ENCODE data around the gene A1CF. TPM values are rescaled to one million over a fixed set of nuclear protein-coding genes. Genes with fewer than 3 reads are reported as not detected.

A1CF gene
- total RNA-seq, 3 donors from 2014 or later (not counting 1 experiment from before 2014, with no cell fraction given) = not detected

- Mint-ChIP-seq H3K4me1 (no peaks in the 10 kb centered on the region), H3K36me3 (no peaks in the 10 kb centered on the region), H3K9me3 (no peaks in the 10 kb centered on the region), H3K27me3 (ENCODE audit: low read depth in 2 of 2) (peaks cover 2 to 13% of the 10 kb centered on the region in 2 donors), H3K4me3 (no peak overlapping the region), H3K27ac (no peak overlapping the region)
- no peak for ATAC-seq
- H3K27me3 ChIP-seq (ENCODE audit: control insufficient read depth, insufficient read depth, low read length) = peaks cover 2% of the 10 kb centered on the region
- H3K36me3 ChIP-seq (ENCODE audit: control insufficient read depth, insufficient read depth, low read length) = no peaks in the 10 kb centered on the region
- no peaks in the 10 kb centered on the region for H3K9me3 ChIP-seq (ENCODE audit: control insufficient read depth, insufficient read depth, low read length)
- intact Hi-C loops (cut with micrococcal nuclease) = no loop called here
- no peaks in the 10 kb centered on the region for H3K4me1 ChIP-seq (ENCODE audit: control insufficient read depth, insufficient read depth, low read length)
- DNase-seq = no peak
- H3K27ac ChIP-seq (ENCODE audit: low read length) = no peak overlapping the region
- H3K4me3 ChIP-seq (ENCODE audit: low read length) = no peak overlapping the region
- TF ChIP-seq CTCF (IDR thresholded peaks at IDR 0.05) = no peak
- WGBS (ENCODE audit: insufficient coverage) = 92% methylated on average over 4 of the region's 5 CpGs
Measured at GRCh38 chr10:50874723-50875122, 10.7 kb downstream of the A1CF start.

- DNase-seq (no peak), ATAC-seq (no peak)
- H3K4me1 Mint-ChIP-seq = no peaks in the 10 kb centered on the region
- Histone ChIP-seq H3K4me1 (ENCODE audit: control insufficient read depth, insufficient read depth, low read length) (no peaks in the 10 kb centered on the region), H3K36me3 (ENCODE audit: control insufficient read depth, insufficient read depth, low read length) (no peaks in the 10 kb centered on the region), H3K27ac (ENCODE audit: low read length) (no peak overlapping the region), H3K9me3 (ENCODE audit: control insufficient read depth, insufficient read depth, low read length) (no peaks in the 10 kb centered on the region), H3K27me3 (ENCODE audit: control insufficient read depth, insufficient read depth, low read length) (peaks cover 2% of the 10 kb centered on the region), H3K4me3 (ENCODE audit: low read length) (no peak overlapping the region)
- peaks cover 19 to 22% of the 10 kb centered on the region in 2 donors for H3K27me3 Mint-ChIP-seq (ENCODE audit: low read depth in 2 of 2)
- 69% methylated on average over 2 of the region's 2 CpGs for WGBS (ENCODE audit: insufficient coverage)
- H3K4me3 Mint-ChIP-seq = no peak overlapping the region
- H3K36me3 Mint-ChIP-seq = no peaks in the 10 kb centered on the region
- H3K9me3 Mint-ChIP-seq = no peaks in the 10 kb centered on the region
- intact Hi-C loops (cut with micrococcal nuclease) = no loop called here
- no peak overlapping the region for H3K27ac Mint-ChIP-seq
- TF ChIP-seq CTCF (IDR thresholded peaks at IDR 0.05) = no peak
Measured at GRCh38 chr10:50866317-50866716, 19.1 kb downstream of the A1CF start.

GRCh38 chr10:50862719-50863118 is 22.7 kb downstream of the A1CF start:
- H3K4me3 ChIP-seq (ENCODE audit: low read length) = no peak overlapping the region
- no peak overlapping the region for H3K27ac ChIP-seq (ENCODE audit: low read length)
- H3K36me3 ChIP-seq (ENCODE audit: control insufficient read depth, insufficient read depth, low read length) = no peaks in the 10 kb centered on the region
- 70% methylated on average over 2 of the region's 3 CpGs for WGBS (ENCODE audit: insufficient coverage)
- DNase-seq (no peak), ATAC-seq (no peak)
- no peaks in the 10 kb centered on the region for H3K9me3 ChIP-seq (ENCODE audit: control insufficient read depth, insufficient read depth, low read length)
- no peaks in the 10 kb centered on the region for H3K4me1 ChIP-seq (ENCODE audit: control insufficient read depth, insufficient read depth, low read length)
- no peaks in the 10 kb centered on the region for H3K36me3 Mint-ChIP-seq
- peaks cover 8 to 11% of the 10 kb centered on the region in 2 donors for H3K27me3 Mint-ChIP-seq (ENCODE audit: low read depth in 2 of 2)
- H3K4me1 Mint-ChIP-seq = no peaks in the 10 kb centered on the region
- H3K4me3 Mint-ChIP-seq = no peak overlapping the region
- intact Hi-C loops (cut with micrococcal nuclease) = no loop called here
- TF ChIP-seq CTCF (IDR thresholded peaks at IDR 0.05) = no peak
- H3K27me3 ChIP-seq (ENCODE audit: control insufficient read depth, insufficient read depth, low read length) = peaks cover 2% of the 10 kb centered on the region
- no peak overlapping the region for H3K27ac Mint-ChIP-seq
- H3K9me3 Mint-ChIP-seq = no peaks in the 10 kb centered on the region

- Histone ChIP-seq H3K4me3 (ENCODE audit: low read length) (no peak overlapping the region), H3K27ac (ENCODE audit: low read length) (no peak overlapping the region), H3K36me3 (ENCODE audit: control insufficient read depth, insufficient read depth, low read length) (no peaks in the 10 kb centered on the region), H3K4me1 (ENCODE audit: control insufficient read depth, insufficient read depth, low read length) (no peaks in the 10 kb centered on the region), H3K27me3 (ENCODE audit: control insufficient read depth, insufficient read depth, low read length) (peaks cover 2% of the 10 kb centered on the region), H3K9me3 (ENCODE audit: control insufficient read depth, insufficient read depth, low read length) (no peaks in the 10 kb centered on the region)
- TF ChIP-seq CTCF (IDR thresholded peaks at IDR 0.05) = no peak
- H3K4me3 Mint-ChIP-seq = no peak overlapping the region
- H3K27me3 Mint-ChIP-seq (ENCODE audit: low read depth in 2 of 2) = peaks cover 7 to 11% of the 10 kb centered on the region in 2 donors
- no peak for ATAC-seq
- no peak for DNase-seq
- intact Hi-C loops (cut with micrococcal nuclease) = no loop called here
- H3K4me1 Mint-ChIP-seq = no peaks in the 10 kb centered on the region
- no peaks in the 10 kb centered on the region for H3K36me3 Mint-ChIP-seq
- no peaks in the 10 kb centered on the region for H3K9me3 Mint-ChIP-seq
- no peak overlapping the region for H3K27ac Mint-ChIP-seq
Measured at GRCh38 chr10:50861370-50861769, 24.1 kb downstream of the A1CF start.

All from natural killer cell (primary cell).